ENCODE data around the gene INHBA. TPM values are rescaled to one million over a fixed set of nuclear protein-coding genes. Genes with fewer than 3 reads are reported as not detected.

The INHBA gene
- total RNA-seq, 1 experiment from 2014 or later = 0.28 TPM

DNA sequence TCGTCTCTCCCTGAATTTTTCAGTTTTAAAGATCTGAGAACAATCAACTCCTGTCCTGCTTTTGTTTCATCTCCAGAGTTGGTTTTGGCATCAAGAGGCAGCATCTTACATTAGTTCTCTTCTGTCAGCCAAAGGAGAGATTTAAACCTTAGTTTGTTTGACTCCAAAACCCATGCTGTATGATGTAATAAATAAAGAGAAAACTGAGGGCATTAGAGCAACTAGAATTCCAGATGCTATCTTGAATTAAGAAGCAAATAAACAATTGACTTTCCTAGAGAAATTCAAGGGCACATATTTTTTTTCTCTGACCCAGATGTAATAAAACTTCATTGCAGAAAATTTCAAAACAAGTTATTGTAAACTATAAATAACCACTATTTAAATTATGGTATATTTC, 54.4 kb downstream of the INHBA start:
- BruUV-seq (replicated peaks) = no TSS peak
- DNase-seq (ENCODE audit: low read depth, low spot score) = no peak
- ChIA-PET POLR2A (no interaction called here), CTCF (no interaction called here)
- H3K4me3 ChIP-seq (ENCODE audit: low read depth in 2 of 2, low read length in 2 of 2) = no peak overlapping the region
- H3K27ac ChIP-seq (ENCODE audit: low read length) = no peak overlapping the region
- H3K27me3 ChIP-seq (ENCODE audit: control insufficient read depth, insufficient read depth, low read length) = no peaks in the 10 kb centered on the region
- no peaks in the 10 kb centered on the region for H3K36me3 ChIP-seq (ENCODE audit: control insufficient read depth, insufficient read depth, low read length)
- H3K9me3 ChIP-seq (ENCODE audit: control insufficient read depth, insufficient read depth, low read depth, low read length) = no peaks in the 10 kb centered on the region
- in situ Hi-C loops (cut with HindIII; ENCODE audit: low pct_unique_long_range_greater_than_20kb, low sequenced_read_pairs) = no loop called here
- intact Hi-C loops (cut with micrococcal nuclease; ENCODE audit: unreplicated experiment) = no loop called here
- ATAC-seq = no peak
- TF ChIP-seq, protein P1, sequence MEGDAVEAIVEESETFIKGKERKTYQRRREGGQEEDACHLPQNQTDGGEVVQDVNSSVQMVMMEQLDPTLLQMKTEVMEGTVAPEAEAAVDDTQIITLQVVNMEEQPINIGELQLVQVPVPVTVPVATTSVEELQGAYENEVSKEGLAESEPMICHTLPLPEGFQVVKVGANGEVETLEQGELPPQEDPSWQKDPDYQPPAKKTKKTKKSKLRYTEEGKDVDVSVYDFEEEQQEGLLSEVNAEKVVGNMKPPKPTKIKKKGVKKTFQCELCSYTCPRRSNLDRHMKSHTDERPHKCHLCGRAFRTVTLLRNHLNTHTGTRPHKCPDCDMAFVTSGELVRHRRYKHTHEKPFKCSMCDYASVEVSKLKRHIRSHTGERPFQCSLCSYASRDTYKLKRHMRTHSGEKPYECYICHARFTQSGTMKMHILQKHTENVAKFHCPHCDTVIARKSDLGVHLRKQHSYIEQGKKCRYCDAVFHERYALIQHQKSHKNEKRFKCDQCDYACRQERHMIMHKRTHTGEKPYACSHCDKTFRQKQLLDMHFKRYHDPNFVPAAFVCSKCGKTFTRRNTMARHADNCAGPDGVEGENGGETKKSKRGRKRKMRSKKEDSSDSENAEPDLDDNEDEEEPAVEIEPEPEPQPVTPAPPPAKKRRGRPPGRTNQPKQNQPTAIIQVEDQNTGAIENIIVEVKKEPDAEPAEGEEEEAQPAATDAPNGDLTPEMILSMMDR (IDR thresholded peaks at IDR 0.05) = no peak
- no peak for TF ChIP-seq TCF7L2 (IDR thresholded peaks at IDR 0.05; ENCODE audit: low read depth, low read length)
- no peak for TF ChIP-seq POLR2AphosphoS5 (IDR thresholded peaks at IDR 0.05; ENCODE audit: low read depth, low read length)
- no peaks in the 10 kb centered on the region for H3K4me1 ChIP-seq (ENCODE audit: control insufficient read depth, insufficient read depth, low read length)

DNA sequence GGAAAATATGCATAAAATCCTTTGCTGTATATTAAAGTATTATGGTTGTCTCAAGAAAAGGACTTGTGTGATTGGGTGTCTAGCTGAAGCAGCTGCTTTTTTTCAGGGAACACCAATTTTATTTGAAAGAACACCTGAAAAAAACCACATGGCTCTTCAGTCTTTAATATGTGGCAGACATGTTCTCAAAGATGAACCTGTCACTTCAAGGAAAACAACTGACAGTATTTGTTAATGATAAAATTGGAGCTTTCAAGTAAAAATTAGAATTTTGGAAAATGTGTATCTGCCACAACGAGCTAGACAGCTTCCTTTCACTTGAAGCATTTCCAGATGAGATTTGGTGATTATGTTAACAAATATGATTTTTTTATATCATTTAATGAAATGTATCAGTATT, 59.3 kb downstream of the INHBA start:
- intact Hi-C loops (cut with micrococcal nuclease; ENCODE audit: unreplicated experiment) = no loop called here

More for the DNA sequence above, 59.3 kb downstream of the INHBA start:
- Histone ChIP-seq H3K27me3 (ENCODE audit: control insufficient read depth, insufficient read depth, low read length) (no peaks in the 10 kb centered on the region), H3K27ac (ENCODE audit: low read length) (no peak overlapping the region), H3K4me3 (ENCODE audit: low read depth in 2 of 2, low read length in 2 of 2) (no peak overlapping the region), H3K36me3 (ENCODE audit: control insufficient read depth, insufficient read depth, low read length) (no peaks in the 10 kb centered on the region), H3K9me3 (ENCODE audit: control insufficient read depth, insufficient read depth, low read depth, low read length) (no peaks in the 10 kb centered on the region), H3K4me1 (ENCODE audit: control insufficient read depth, insufficient read depth, low read length) (no peaks in the 10 kb centered on the region)
- in situ Hi-C loops (cut with HindIII; ENCODE audit: low pct_unique_long_range_greater_than_20kb, low sequenced_read_pairs) = no loop called here
- TF ChIP-seq, protein P2, sequence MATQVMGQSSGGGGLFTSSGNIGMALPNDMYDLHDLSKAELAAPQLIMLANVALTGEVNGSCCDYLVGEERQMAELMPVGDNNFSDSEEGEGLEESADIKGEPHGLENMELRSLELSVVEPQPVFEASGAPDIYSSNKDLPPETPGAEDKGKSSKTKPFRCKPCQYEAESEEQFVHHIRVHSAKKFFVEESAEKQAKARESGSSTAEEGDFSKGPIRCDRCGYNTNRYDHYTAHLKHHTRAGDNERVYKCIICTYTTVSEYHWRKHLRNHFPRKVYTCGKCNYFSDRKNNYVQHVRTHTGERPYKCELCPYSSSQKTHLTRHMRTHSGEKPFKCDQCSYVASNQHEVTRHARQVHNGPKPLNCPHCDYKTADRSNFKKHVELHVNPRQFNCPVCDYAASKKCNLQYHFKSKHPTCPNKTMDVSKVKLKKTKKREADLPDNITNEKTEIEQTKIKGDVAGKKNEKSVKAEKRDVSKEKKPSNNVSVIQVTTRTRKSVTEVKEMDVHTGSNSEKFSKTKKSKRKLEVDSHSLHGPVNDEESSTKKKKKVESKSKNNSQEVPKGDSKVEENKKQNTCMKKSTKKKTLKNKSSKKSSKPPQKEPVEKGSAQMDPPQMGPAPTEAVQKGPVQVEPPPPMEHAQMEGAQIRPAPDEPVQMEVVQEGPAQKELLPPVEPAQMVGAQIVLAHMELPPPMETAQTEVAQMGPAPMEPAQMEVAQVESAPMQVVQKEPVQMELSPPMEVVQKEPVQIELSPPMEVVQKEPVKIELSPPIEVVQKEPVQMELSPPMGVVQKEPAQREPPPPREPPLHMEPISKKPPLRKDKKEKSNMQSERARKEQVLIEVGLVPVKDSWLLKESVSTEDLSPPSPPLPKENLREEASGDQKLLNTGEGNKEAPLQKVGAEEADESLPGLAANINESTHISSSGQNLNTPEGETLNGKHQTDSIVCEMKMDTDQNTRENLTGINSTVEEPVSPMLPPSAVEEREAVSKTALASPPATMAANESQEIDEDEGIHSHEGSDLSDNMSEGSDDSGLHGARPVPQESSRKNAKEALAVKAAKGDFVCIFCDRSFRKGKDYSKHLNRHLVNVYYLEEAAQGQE (IDR thresholded peaks at IDR 0.05; ENCODE audit: insufficient read depth in 1 of 2, low read depth in 2 of 2, low read length in 1 of 2) = no peak
- no peak for TF ChIP-seq POLR2AphosphoS5 (IDR thresholded peaks at IDR 0.05; ENCODE audit: low read depth, low read length)
- TF ChIP-seq, protein P1 (IDR thresholded peaks at IDR 0.05) = no peak
- no peak for TF ChIP-seq SIN3A (IDR thresholded peaks at IDR 0.05; ENCODE audit: borderline replicate concordance, insufficient read depth, low read depth, low read length)
- TF ChIP-seq TCF7L2 (IDR thresholded peaks at IDR 0.05; ENCODE audit: low read depth, low read length) = no peak
- CTCF ChIA-PET = no interaction called here
- DNase-seq (ENCODE audit: low read depth, low spot score) = no peak
- no peak for ATAC-seq
- BruUV-seq (replicated peaks) = no TSS peak
- POLR2A ChIA-PET = no interaction called here

Measured in Panc1 (cell line).